Heart left ventricle (tissue), 13 donors: ENCODE results near the gene TCFL5.

Source experiments
- POLR2A ChIP-seq, 2 donors: fragments of 450-650 bp; IDR thresholded peaks; one replicate each; pipeline ENCODE4 v1.6.1; 2017; ENCODE audit warnings: antibody characterized with exemption in 2 of 2, mild to moderate bottlenecking in 2 of 2, moderate library complexity in 2 of 2
- TF ChIP-seq, protein P1 (sequence below), 12 donors: fragments of 200-600 bp; sonication (generic) in 4 of 12; IDR thresholded peaks; one replicate each; pipeline versions ENCODE4 v1.5.0 to v1.8.0; 2018 to 2022; ENCODE audit warnings: antibody characterized with exemption in 12 of 12, mild to moderate bottlenecking in 5 of 12
- donor health status: ischemic (EF 13 %, LVEDD 7.1; RV severe dilation, severe dysfunction).
- donor health status: DM: no; HTN: yes; CAD: no.
- donor health status: DM: no; HTN: no; CAD: no.
- donor health status: ischemic (EF 25% LVEDD 6.9; RV normal size, moderate dysfunction).
- donor health status: ischemic (EF 25% LVEDD 5.7; RV mildly dilated, moderate dysfunction).
- donor health status: ischemic (EF 35%, LVEDD 5.7; RV mildly dilated, moderate dysfunction).
- donor health status: nonischemic (EF 11% LVEDD 7.7; RV severe dilation, severe dysfunction).
- donor health status: DM: yes; HTN: yes; CAD: no.
- donor health status: PGD.
- donor health status: ischemic (EF 29% LVEDD 5.4; RV normal size, mild dysfunction).
- donor health status: nonischemic (EF 23%, LVEDD 6.1; RV moderate dilation, normal function).

- TF ChIP-seq, protein P1, sequence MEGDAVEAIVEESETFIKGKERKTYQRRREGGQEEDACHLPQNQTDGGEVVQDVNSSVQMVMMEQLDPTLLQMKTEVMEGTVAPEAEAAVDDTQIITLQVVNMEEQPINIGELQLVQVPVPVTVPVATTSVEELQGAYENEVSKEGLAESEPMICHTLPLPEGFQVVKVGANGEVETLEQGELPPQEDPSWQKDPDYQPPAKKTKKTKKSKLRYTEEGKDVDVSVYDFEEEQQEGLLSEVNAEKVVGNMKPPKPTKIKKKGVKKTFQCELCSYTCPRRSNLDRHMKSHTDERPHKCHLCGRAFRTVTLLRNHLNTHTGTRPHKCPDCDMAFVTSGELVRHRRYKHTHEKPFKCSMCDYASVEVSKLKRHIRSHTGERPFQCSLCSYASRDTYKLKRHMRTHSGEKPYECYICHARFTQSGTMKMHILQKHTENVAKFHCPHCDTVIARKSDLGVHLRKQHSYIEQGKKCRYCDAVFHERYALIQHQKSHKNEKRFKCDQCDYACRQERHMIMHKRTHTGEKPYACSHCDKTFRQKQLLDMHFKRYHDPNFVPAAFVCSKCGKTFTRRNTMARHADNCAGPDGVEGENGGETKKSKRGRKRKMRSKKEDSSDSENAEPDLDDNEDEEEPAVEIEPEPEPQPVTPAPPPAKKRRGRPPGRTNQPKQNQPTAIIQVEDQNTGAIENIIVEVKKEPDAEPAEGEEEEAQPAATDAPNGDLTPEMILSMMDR (IDR thresholded peaks at IDR 0.05): no peak
- no peak for TF ChIP-seq POLR2A (IDR thresholded peaks at IDR 0.05)
Measured at GRCh38 chr20:62887152-62887859, 25.7 kb upstream of the TCFL5 start.
